ENCODE results near the gene MB.

GRCh38 chr22:35561796-35562526 is 55.2 kb downstream of the MB start:
- TF ChIP-seq YY1 (IDR thresholded peaks at IDR 0.05; ENCODE audit: insufficient read depth, insufficient read length) (no peak), ZNF274 (IDR thresholded peaks at IDR 0.05; ENCODE audit: low read depth, low read length) (no peak), SUZ12 (IDR thresholded peaks at IDR 0.05; ENCODE audit: extremely low read depth, insufficient read depth, insufficient read length) (no peak)
